Left lobe of liver (tissue), 2 donors: ENCODE measurements around the gene NSG1. TPM values are rescaled to one million over a fixed set of nuclear protein-coding genes. Genes with fewer than 3 reads are reported as not detected.

ENCODE experiments used
- ATAC-seq: fragments of 200-7000 bp; cut with Tn5 transposase; one replicate; pipeline ENCODE4 v1.9.1; 2020; ENCODE audit warnings: mild to moderate bottlenecking, moderate library complexity
- DNase-seq: peaks from one replicate; pipeline ENCODE4 v3.0.0-alpha.2; 2020; ENCODE audit warnings: low spot score
- total RNA-seq: library from RNA; stranded (reverse); gene quantifications from one replicate; pipeline ENCODE4 v1.2.1, GENCODE V29; 2021
- donor health status: DM: no; HTN: no; CAD: no; lungs with moderate emphysema.
- donor health status: DM: no; HTN: yes; CAD: no.

NSG1 gene
- total RNA-seq, 1 donor from 2014 or later, result 0.13 TPM

GRCh38 chr4:4395371-4395770 is 8.5 kb downstream of the NSG1 start:
- no peak for ATAC-seq

GRCh38 chr4:4395849-4396627 is 9.1 kb downstream of the NSG1 start:
- DNase-seq (no peak), ATAC-seq (no peak)

More at GRCh38 chr4:4395371-4395770, 8.5 kb downstream of the NSG1 start:
- no peak for DNase-seq

- ATAC-seq (no peak), DNase-seq (no peak)
Measured at GRCh38 chr4:4396628-4397440, 9.9 kb downstream of the NSG1 start.

- DNase-seq (no peak), ATAC-seq (no peak)
Measured at GRCh38 chr4:4397441-4397819, 10.5 kb downstream of the NSG1 start.

GRCh38 chr4:4398430-4398829 is 11.5 kb downstream of the NSG1 start:
- ATAC-seq (no peak), DNase-seq (no peak)

GRCh38 chr4:4401036-4401435 is 14.1 kb downstream of the NSG1 start:
- DNase-seq (no peak), ATAC-seq (no peak)

GRCh38 chr4:4402966-4403365 is 16.1 kb downstream of the NSG1 start:
- ATAC-seq (no peak), DNase-seq (no peak)

- ATAC-seq, result no peak
- DNase-seq, result no peak
Measured at GRCh38 chr4:4405358-4405962, 18.6 kb downstream of the NSG1 start.

- ATAC-seq, result no peak
Measured at GRCh38 chr4:4406455-4407298, 19.8 kb downstream of the NSG1 start.

GRCh38 chr4:4407299-4408131 is 20.6 kb downstream of the NSG1 start:
- DNase-seq (no peak), ATAC-seq (peak; percentile 6)

More at GRCh38 chr4:4406455-4407298, 19.8 kb downstream of the NSG1 start:
- no peak for DNase-seq

GRCh38 chr4:4408132-4408523 is 21.2 kb downstream of the NSG1 start:
- ATAC-seq, result no peak
- no peak for DNase-seq

GRCh38 chr4:4408576-4409335 is 21.9 kb downstream of the NSG1 start:
- DNase-seq, result no peak
- ATAC-seq, result no peak

GRCh38 chr4:4409416-4410115 is 22.7 kb downstream of the NSG1 start:
- ATAC-seq (no peak), DNase-seq (no peak)

- no peak for DNase-seq
Measured at GRCh38 chr4:4410271-4410670, 23.4 kb downstream of the NSG1 start.

GRCh38 chr4:4411906-4412305 is 25.0 kb downstream of the NSG1 start:
- ATAC-seq (no peak), DNase-seq (no peak)

More at GRCh38 chr4:4410271-4410670, 23.4 kb downstream of the NSG1 start:
- ATAC-seq, result no peak

GRCh38 chr4:4412641-4413372 is 25.9 kb downstream of the NSG1 start:
- ATAC-seq (no peak), DNase-seq (no peak)

GRCh38 chr4:4413373-4413725 is 26.4 kb downstream of the NSG1 start:
- ATAC-seq, result no peak
- no peak for DNase-seq

- peak; percentile 6 for ATAC-seq
Measured at GRCh38 chr4:4413806-4414205, 26.9 kb downstream of the NSG1 start.

More at GRCh38 chr4:4413806-4414205, 26.9 kb downstream of the NSG1 start:
- no peak for DNase-seq
